ENCODE results near the gene NPTN. TPM values are rescaled to one million over a fixed set of nuclear protein-coding genes. Genes with fewer than 3 reads are reported as not detected.

NPTN gene
- polyA plus RNA-seq, 1 of the 3 experiments (the other 2 are of a cell fraction) = 177 TPM

DNA sequence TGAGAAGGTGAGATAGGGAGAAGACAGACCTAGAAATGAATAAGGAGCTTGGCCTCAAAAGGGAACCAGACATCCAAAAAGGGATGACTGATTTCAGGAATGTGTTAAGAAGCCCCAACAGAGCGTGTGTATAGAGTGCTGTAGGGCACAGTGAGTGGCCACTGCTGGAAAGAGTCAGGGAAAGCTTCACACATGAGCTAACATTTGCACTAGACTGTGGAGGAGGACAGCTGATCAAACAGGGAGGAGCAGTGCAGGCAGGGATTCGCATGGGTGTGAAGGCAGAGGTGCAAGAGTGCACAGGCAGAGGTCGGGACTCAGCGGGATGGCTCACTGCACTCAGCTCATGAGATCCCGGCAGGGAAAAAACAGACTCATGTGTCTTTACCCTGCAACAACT is 61.8 kb downstream of the NPTN start:
- POLR2A ChIA-PET = no interaction called here
- no peaks in the 10 kb centered on the region for H3F3A ChIP-seq (replicated peaks; ENCODE audit: insufficient read depth)
- no peak for DNase-seq

More for the DNA sequence above, 61.8 kb downstream of the NPTN start:
- 99% methylated on average over 5 of the region's 5 CpGs for WGBS (ENCODE audit: low lambda C conversion rate)
- Histone ChIP-seq H4K20me1 (ENCODE audit: insufficient read depth) (peaks cover 4% of the 10 kb centered on the region; the same call in 1 of the 2 replicates), H3K27ac (ENCODE audit: low read depth in 2 of 2, low read length in 1 of 2) (no peak overlapping the region), H3K79me2 (ENCODE audit: insufficient read depth) (no peaks in the 10 kb centered on the region), H2AFZ (ENCODE audit: low read depth) (no peak overlapping the region), H3K9ac (no peak overlapping the region), H3K9me3 (no peaks in the 10 kb centered on the region), H3K36me3 (replicated peaks in 1 of 2; ENCODE audit: control insufficient read depth in 1 of 2, insufficient read depth in 2 of 2, low read length in 1 of 2) (peaks cover 54 to 58% of the 10 kb centered on the region in 2 experiments), H3K4me1 (ENCODE audit: control insufficient read depth in 1 of 2, insufficient read depth in 2 of 2, low read depth in 1 of 2, low read length in 1 of 2) (peaks cover 0 to 2% of the 10 kb centered on the region in 2 experiments; a peak in 1 of 4 replicates), H3K4me3 (ENCODE audit: low read depth in 2 of 2, low read length in 1 of 2) (no peak overlapping the region), H3K27me3 (ENCODE audit: insufficient read depth) (no peaks in the 10 kb centered on the region), H3K4me2 (no peak overlapping the region), H3K9me2 (no peaks in the 10 kb centered on the region)
- CTCF ChIA-PET = interaction anchor here (0.8 to 4.2 kb wide), 6 partner anchors 11 to 265 kb away, joined by 3 to 19 read pairs (median 6); no protein-coding TSS in a partner anchor
- no peak for TF ChIP-seq NFIC (IDR thresholded peaks at IDR 0.05; ENCODE audit: borderline replicate concordance)
- TF ChIP-seq IRF3 (IDR thresholded peaks at IDR 0.05; ENCODE audit: low read depth, low read length) = no peak
- TF ChIP-seq SIN3A (IDR thresholded peaks at IDR 0.05; ENCODE audit: borderline replicate concordance, low read depth, low read length) = no peak
- TF ChIP-seq, protein P1, sequence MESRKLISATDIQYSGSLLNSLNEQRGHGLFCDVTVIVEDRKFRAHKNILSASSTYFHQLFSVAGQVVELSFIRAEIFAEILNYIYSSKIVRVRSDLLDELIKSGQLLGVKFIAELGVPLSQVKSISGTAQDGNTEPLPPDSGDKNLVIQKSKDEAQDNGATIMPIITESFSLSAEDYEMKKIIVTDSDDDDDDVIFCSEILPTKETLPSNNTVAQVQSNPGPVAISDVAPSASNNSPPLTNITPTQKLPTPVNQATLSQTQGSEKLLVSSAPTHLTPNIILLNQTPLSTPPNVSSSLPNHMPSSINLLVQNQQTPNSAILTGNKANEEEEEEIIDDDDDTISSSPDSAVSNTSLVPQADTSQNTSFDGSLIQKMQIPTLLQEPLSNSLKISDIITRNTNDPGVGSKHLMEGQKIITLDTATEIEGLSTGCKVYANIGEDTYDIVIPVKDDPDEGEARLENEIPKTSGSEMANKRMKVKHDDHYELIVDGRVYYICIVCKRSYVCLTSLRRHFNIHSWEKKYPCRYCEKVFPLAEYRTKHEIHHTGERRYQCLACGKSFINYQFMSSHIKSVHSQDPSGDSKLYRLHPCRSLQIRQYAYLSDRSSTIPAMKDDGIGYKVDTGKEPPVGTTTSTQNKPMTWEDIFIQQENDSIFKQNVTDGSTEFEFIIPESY (IDR thresholded peaks at IDR 0.05; ENCODE audit: borderline replicate concordance, low read depth) = no peak
- no peak for TF ChIP-seq RCOR1 (IDR thresholded peaks at IDR 0.05; ENCODE audit: low read length)
- no peak for TF ChIP-seq CHD2 (IDR thresholded peaks at IDR 0.05; ENCODE audit: low read length, partially characterized antibody)
- no peak for TF ChIP-seq ELF1 (IDR thresholded peaks at IDR 0.05)
- TF ChIP-seq, protein P2, sequence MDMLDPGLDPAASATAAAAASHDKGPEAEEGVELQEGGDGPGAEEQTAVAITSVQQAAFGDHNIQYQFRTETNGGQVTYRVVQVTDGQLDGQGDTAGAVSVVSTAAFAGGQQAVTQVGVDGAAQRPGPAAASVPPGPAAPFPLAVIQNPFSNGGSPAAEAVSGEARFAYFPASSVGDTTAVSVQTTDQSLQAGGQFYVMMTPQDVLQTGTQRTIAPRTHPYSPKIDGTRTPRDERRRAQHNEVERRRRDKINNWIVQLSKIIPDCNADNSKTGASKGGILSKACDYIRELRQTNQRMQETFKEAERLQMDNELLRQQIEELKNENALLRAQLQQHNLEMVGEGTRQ (IDR thresholded peaks at IDR 0.05; ENCODE audit: borderline replicate concordance, low read depth, low read length) = no peak
- TF ChIP-seq TEAD4 (IDR thresholded peaks at IDR 0.05; ENCODE audit: borderline replicate concordance, insufficient read depth) = no peak
- TF ChIP-seq RAD21 (IDR thresholded peaks at IDR 0.05; ENCODE audit: low read length) = no peak
- TF ChIP-seq FOXJ3 (CRISPR knock-in tag; IDR thresholded peaks at IDR 0.05) = no peak
- TF ChIP-seq SMC3 (IDR thresholded peaks at IDR 0.05; ENCODE audit: low read depth, low read length) = no peak
- no peak for TF ChIP-seq FOXM1 (IDR thresholded peaks at IDR 0.05; ENCODE audit: low read depth)
- no peak for TF ChIP-seq EZH2phosphoT487 (IDR thresholded peaks at IDR 0.05; ENCODE audit: borderline replicate concordance, low read depth)
- TF ChIP-seq MXI1 (IDR thresholded peaks at IDR 0.05; ENCODE audit: low read depth, low read length) = no peak
- TF ChIP-seq YY1 (IDR thresholded peaks at IDR 0.05; ENCODE audit: low read depth) = no peak
- TF ChIP-seq NRF1 (IDR thresholded peaks at IDR 0.05; ENCODE audit: low read depth, low read length) = no peak
- no peak for TF ChIP-seq GABPA (IDR thresholded peaks at IDR 0.05; ENCODE audit: low read depth)
